Osteoblast (primary cell): Measurements from ENCODE around the gene POMGNT1. TPM values are rescaled to one million over a fixed set of nuclear protein-coding genes. Genes with fewer than 3 reads are reported as not detected.
A peak's percentile ranks its signal among the peaks of the same experiment; 100 is the strongest.
"Not testable (repeated sequence)": the region's sequence is repeated elsewhere in the genome, so short reads cannot be mapped to it uniquely, and the experiment has no call there.

ENCODE experiments used
- DNase-seq: peaks from one replicate; pipeline ENCODE4 v3.0.0; 2011; ENCODE audit warnings: low spot score, mixed read lengths; ENCODE audit not compliant: insufficient read length; ENCODE audit errors: missing footprints
- H2AFZ ChIP-seq: 2 replicates; pipeline ENCODE4 v1.6.0; 2011; ENCODE audit warnings: mild to moderate bottlenecking, low read length
- H3K27ac ChIP-seq: 2 replicates; pipeline ENCODE4 v1.5.1; 2011; ENCODE audit warnings: mild to moderate bottlenecking, low read depth, low read length, moderate library complexity
- H3K27me3 ChIP-seq: 2 replicates; pipeline ENCODE4 v1.6.0; 2012; ENCODE audit warnings: mild to moderate bottlenecking, control low read depth, inconsistent platforms, low read length, moderate library complexity; ENCODE audit not compliant: insufficient read depth
- H3K36me3 ChIP-seq: 2 replicates; pipeline ENCODE4 v1.5.1; 2011; ENCODE audit warnings: mild to moderate bottlenecking, low read length, control low read depth, moderate library complexity; ENCODE audit not compliant: insufficient read depth
- H3K4me1 ChIP-seq: 2 replicates; pipeline ENCODE4 v1.5.1; 2011; ENCODE audit warnings: mild to moderate bottlenecking, low read length, control low read depth, moderate library complexity; ENCODE audit not compliant: insufficient read depth
- H3K4me2 ChIP-seq: 2 replicates; pipeline ENCODE4 v1.6.0; 2011; ENCODE audit warnings: mild to moderate bottlenecking, low read length; ENCODE audit not compliant: insufficient read depth
- H3K4me3 ChIP-seq: fragments of 200-600 bp; sonication (generic); 3 replicates; pipeline ENCODE4 v1.5.1; 2012; ENCODE audit warnings: mild to moderate bottlenecking, low read length, inconsistent platforms; ENCODE audit not compliant: insufficient read depth
- H3K79me2 ChIP-seq: 2 replicates; pipeline ENCODE4 v1.6.0; 2012; ENCODE audit warnings: mild to moderate bottlenecking, low read length, control low read depth, inconsistent platforms; ENCODE audit not compliant: insufficient read depth
- H3K9me3 ChIP-seq: 2 replicates; pipeline ENCODE4 v1.5.1; 2011; ENCODE audit warnings: low read depth, low read length, control low read depth
- H4K20me1 ChIP-seq: 2 replicates; pipeline ENCODE4 v1.6.0; 2012; ENCODE audit warnings: mild to moderate bottlenecking, low read length, control low read depth; ENCODE audit not compliant: insufficient read depth
- CTCF ChIP-seq: IDR thresholded peaks from 2 replicates; pipeline ENCODE4 v1.5.1; 2011; ENCODE audit warnings: mild to moderate bottlenecking, low read depth, low read length, moderate library complexity; ENCODE audit errors: extremely low read depth
- total RNA-seq: library from RNA; depleted of rRNA; stranded (reverse); fragments of >200 nt; gene quantifications from 2 replicates; pipeline ENCODE4 v1.2.3, GENCODE V29; 2012

Gene POMGNT1
- 43.9 and 45.6 TPM in 2 replicates for total RNA-seq

- peak within 1 kb of the TSS; percentile 70 for H3K27ac ChIP-seq
- H2AFZ ChIP-seq, result peak within 1 kb of the TSS; percentile 97
- H3K4me3 ChIP-seq, result peak within 1 kb of the TSS; percentile 92
These were observed at the start of gene POMGNT1 for GRCh38 chr1:46197964-46198811. POMGNT1 (minus strand) TSS chr1:46198434; CDS start chr1:46197821, 613 bp downstream.

GRCh38 chr1:46247436-46248121 lies 49.3 kb upstream of the POMGNT1 start, which contains the start of gene RAD54L:
RAD54L (plus strand) TSS chr1:46247763; CDS start chr1:46248406, 643 bp downstream.
- peak within 1 kb of the TSS; percentile 99 for H2AFZ ChIP-seq
- peak within 1 kb of the TSS; percentile 98 for H3K4me3 ChIP-seq

More at GRCh38 chr1:46197964-46198811, at the start of gene POMGNT1:
- no peaks in the 10 kb centered on the region for H4K20me1 ChIP-seq
- H3K36me3 ChIP-seq, result peaks cover 17% of the 10 kb centered on the region
- DNase-seq, result peak; percentile 99
- no peaks in the 10 kb centered on the region for H3K27me3 ChIP-seq
- TF ChIP-seq CTCF, result peak; percentile 23
- H3K79me2 ChIP-seq, result peaks cover 16% of the 10 kb centered on the region
- peaks cover 12% of the 10 kb centered on the region for H3K4me1 ChIP-seq
- H3K4me2 ChIP-seq, result peak within 1 kb of the TSS; percentile 97
- H3K9me3 ChIP-seq, result no peaks in the 10 kb centered on the region

GRCh38 chr1:46246548-46247435 lies 48.6 kb upstream of the POMGNT1 start:
- Histone ChIP-seq H2AFZ (peak overlapping the region; percentile 99), H3K4me2 (peak overlapping the region; percentile 99), H3K4me3 (peak overlapping the region; percentile 98), H3K9me3 (no peaks in the 10 kb centered on the region), H3K36me3 (no peaks in the 10 kb centered on the region), H4K20me1 (no peaks in the 10 kb centered on the region), H3K27me3 (no peaks in the 10 kb centered on the region), H3K4me1 (peaks cover 16% of the 10 kb centered on the region), H3K27ac (peak overlapping the region; percentile 95), H3K79me2 (peaks cover 16% of the 10 kb centered on the region)
- peak; percentile 99 for DNase-seq
- no peak for TF ChIP-seq CTCF

More at GRCh38 chr1:46247436-46248121, 49.3 kb upstream of the POMGNT1 start, which contains the start of gene RAD54L:
- peaks cover 16% of the 10 kb centered on the region for H3K4me1 ChIP-seq
- DNase-seq, result peak; percentile 99
- H3K79me2 ChIP-seq, result peaks cover 16% of the 10 kb centered on the region
- peak within 1 kb of the TSS; percentile 99 for H3K4me2 ChIP-seq
- no peaks in the 10 kb centered on the region for H3K27me3 ChIP-seq
- H3K9me3 ChIP-seq, result no peaks in the 10 kb centered on the region
- H3K36me3 ChIP-seq, result no peaks in the 10 kb centered on the region
- peak within 1 kb of the TSS; percentile 95 for H3K27ac ChIP-seq
- no peak for TF ChIP-seq CTCF
- no peaks in the 10 kb centered on the region for H4K20me1 ChIP-seq

GRCh38 chr1:46246136-46246535 lies 47.9 kb upstream of the POMGNT1 start:
- peak overlapping the region; percentile 98 for H3K4me3 ChIP-seq
- DNase-seq, H3K27me3 ChIP-seq, H3K36me3 ChIP-seq, H3K9me3 ChIP-seq, H2AFZ ChIP-seq, H4K20me1 ChIP-seq: not testable (repeated sequence)
- peak overlapping the region; percentile 95 for H3K27ac ChIP-seq
- peak overlapping the region; percentile 99 for H3K4me2 ChIP-seq
- H3K79me2 ChIP-seq, result peaks cover 16% of the 10 kb centered on the region
- H3K4me1 ChIP-seq, result peaks cover 16% of the 10 kb centered on the region
